Activated CD4-positive, alpha-beta T cell treated with anti-CD3 and anti-CD28 coated beads, Interleukin-2, amount 50 U/mL, for 24 hours (primary cell): Measurements from ENCODE around the gene SGCD.

Experiments used
- DNase-seq, 2 donors: peaks; one replicate each; pipeline ENCODE4 v3.0.0-alpha.2; 2020; ENCODE audit warnings: low read depth in 1 of 2, low spot score in 1 of 2

Gene SGCD

DNA sequence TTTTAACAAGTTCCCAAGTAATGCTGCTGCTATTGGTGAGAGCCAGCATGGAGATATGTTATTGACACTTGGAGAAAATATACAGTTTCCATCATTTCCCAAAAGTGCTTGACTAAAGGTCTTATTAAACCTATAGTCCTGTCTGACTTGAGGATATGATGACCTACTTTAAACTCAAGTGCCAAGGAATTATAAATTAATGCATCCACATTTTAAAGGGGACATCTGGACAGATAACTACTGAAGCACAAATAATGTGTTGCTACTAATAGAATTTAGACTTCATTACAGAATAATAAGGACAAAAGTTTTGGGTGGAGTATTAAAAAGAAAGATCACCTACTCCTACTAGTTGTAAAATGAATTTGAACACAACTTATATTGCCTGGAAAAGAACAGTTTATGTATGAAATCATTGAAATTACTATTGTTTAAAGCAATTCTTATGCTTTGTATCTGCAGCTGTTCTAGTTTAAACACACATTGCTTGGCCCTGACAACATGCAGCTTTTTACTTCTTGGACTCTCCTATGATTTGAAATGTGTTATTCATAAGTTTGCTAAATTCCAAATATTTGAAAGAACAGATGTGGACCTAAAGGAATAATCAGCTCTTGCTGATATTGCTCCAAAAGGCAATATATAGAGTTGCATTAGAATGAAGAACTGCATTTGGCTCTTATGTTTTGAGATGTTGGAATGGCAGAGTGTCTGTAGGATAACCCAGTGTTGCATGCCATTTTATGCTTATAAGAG is 73.4 kb downstream of the SGCD start:
- no peak for DNase-seq

- no peak for DNase-seq
These were observed 74.8 kb downstream of the SGCD start for GRCh38 chr5:156401804-156402203.

- peak in 1 of 2 donors; percentile 18 for DNase-seq
These were observed 75.5 kb downstream of the SGCD start for GRCh38 chr5:156402387-156402921.

GRCh38 chr5:156405988-156406387 is 79.0 kb downstream of the SGCD start:
- no peak for DNase-seq

DNA sequence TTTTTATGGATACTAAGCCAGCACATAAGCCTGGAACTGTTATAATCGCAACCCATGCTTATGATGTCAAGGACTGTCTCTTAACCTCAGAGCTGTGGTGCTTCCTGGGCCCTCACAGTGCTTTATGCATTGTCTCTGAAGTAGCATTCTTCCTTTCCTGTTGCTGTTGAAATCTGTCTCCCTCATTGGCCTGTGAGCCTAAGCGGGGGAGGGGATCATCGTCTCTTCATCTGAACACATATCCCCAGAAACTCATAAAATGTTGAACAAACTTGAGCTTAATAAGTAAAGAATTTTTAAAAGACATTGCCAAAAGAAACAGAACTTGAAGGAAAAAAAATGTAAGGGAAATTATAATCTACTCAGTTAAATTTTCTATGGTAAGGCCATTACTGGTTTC is 80.3 kb downstream of the SGCD start:
- DNase-seq: no peak

- no peak for DNase-seq
These were observed 82.9 kb downstream of the SGCD start for GRCh38 chr5:156409834-156410233.

- no peak for DNase-seq
These were observed 84.2 kb downstream of the SGCD start for GRCh38 chr5:156411185-156411613.

DNA sequence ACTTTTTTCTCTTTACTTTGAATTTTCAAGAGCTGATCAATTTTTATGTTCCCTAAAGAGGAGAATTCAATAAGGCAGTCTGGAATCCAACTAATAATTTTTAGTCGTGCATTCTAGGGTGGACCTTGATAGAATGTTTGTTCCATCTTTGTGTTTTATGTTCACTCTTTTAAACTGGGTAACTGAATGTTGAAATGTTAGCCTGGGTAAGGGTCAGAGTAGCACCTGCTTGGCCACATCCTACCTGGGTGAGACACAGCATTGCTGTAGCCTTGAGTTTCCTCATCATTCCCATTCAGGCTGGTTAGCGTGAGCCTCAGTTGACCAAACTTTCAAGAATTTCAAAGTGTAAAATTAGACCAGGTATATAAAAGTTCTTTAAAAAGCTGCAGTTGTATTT is 85.0 kb downstream of the SGCD start:
- DNase-seq: no peak

DNA sequence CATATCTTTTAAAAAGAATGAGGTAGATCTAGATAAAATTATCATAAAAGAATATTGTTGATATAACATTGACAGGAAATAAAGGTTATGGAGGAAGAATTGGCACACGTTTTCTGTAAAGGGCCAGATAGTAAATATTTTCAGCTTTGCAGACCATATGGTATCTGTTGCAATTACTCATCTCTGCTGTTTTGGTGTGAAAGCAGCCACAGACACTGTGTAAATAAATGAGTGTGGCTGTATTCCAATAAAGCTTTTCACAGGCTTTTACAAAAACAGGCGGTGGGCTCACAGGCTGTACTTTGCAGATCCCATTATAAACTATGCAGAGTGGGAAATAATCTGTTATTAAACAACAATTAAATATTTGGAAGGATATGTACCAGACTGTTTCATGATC is 87.4 kb downstream of the SGCD start:
- no peak for DNase-seq

DNA sequence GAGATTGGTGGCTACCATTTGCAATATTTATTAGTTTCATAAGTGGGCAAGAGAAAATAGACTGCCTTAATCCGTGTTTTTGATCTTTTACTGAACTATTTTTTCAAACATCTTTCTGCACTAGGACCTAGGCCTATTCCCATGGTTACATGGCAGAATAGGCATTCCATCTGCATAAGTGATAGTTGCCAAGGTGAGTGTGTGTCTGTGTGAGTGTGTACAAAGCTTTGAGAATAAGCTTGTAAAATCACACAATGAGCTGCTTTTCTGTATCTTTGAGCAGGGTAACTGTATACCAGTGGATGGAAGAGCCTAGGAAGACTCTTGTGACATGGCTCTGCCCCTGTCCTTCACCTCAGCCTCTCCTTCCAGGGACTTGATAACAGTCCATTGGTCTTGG is 92.7 kb downstream of the SGCD start:
- no peak for DNase-seq

- no peak for DNase-seq
These were observed 93.7 kb downstream of the SGCD start for GRCh38 chr5:156420665-156421064.

GRCh38 chr5:156421798-156422197 is 94.8 kb downstream of the SGCD start:
- DNase-seq: no peak

DNA sequence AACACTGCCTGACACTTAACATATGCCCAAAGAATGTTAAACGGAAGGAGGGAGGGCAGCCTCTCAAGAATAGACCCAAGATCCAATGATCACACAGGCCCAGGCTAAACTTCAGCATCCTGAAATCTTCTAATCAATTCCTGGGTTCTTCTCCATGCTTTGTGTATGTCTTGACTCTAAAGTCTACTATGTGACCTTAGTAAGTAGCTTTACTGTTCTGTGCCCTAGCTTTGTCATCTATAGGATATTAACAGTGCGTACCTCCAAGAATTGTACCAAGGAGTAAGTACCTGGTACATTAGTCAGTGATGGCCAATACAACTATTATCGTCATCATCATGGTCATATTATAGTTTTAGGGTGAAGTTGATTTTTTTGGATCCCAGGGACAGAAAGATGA is 96.6 kb downstream of the SGCD start:
- no peak for DNase-seq

GRCh38 chr5:156427315-156427714 is 100.4 kb downstream of the SGCD start:
- DNase-seq: no peak

GRCh38 chr5:156431956-156432829 is 105.2 kb downstream of the SGCD start:
- DNase-seq: no peak

DNA sequence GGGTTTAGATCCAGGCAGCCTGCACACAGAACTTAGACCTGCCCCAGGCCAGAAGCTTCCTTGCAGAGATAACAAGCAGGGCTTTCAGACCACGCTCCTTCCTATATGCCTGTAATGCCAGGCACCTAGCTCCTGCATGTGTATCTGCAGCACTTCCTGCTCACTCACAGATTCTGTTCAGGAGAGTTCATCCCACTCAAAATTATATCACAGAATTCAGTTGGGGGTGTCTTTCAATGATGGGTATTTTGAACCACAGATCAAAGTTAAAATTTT is 105.8 kb downstream of the SGCD start:
- DNase-seq: no peak

- no peak for DNase-seq
These were observed 107.5 kb downstream of the SGCD start for GRCh38 chr5:156434471-156434870.

- no peak for DNase-seq
These were observed 108.1 kb downstream of the SGCD start for GRCh38 chr5:156435101-156435500.

- no peak for DNase-seq
These were observed 111.1 kb downstream of the SGCD start for GRCh38 chr5:156438076-156438475.

GRCh38 chr5:156444753-156445291 is 117.9 kb downstream of the SGCD start:
- DNase-seq: no peak

DNA sequence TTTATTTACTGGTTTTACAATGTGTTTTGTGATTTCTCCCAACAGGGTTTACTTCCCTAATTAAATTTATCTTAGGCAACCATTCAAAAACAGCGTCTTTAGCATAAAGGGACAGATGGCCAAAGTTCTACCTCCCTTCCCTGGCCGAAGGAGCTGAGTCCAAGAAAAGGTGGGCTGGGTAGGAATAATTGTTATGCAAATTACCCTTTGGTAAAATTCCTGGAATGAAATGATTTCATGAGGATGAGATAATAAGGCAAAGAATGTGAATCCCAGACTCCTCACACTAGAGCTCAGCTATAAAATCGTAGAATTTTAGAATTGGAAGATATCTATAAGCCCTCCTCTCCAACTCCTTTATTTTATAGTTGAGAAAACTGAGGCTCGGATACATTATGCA is 119.6 kb downstream of the SGCD start:
- DNase-seq: no peak

GRCh38 chr5:156450778-156451177 is 123.8 kb downstream of the SGCD start:
- DNase-seq: no peak
